ENCODE results near the gene GRIA1.
A peak's percentile ranks its signal among the peaks of the same experiment; 100 is the strongest.

The GRIA1 gene

GRCh38 chr5:153659039-153659736 is 168.7 kb downstream of the GRIA1 start:
- DNase-seq (ENCODE audit: low spot score), result peak; percentile 79

GRCh38 chr5:153660919-153661318 is 170.4 kb downstream of the GRIA1 start:
- no peak for DNase-seq (ENCODE audit: low spot score)

- no peak for DNase-seq (ENCODE audit: low spot score)
These were observed 171.4 kb downstream of the GRIA1 start for GRCh38 chr5:153661897-153662296.

- DNase-seq (ENCODE audit: low spot score), result no peak
These were observed 179.6 kb downstream of the GRIA1 start for GRCh38 chr5:153670101-153670500.

- no peak for DNase-seq (ENCODE audit: low spot score)
These were observed 181.3 kb downstream of the GRIA1 start for GRCh38 chr5:153671653-153672346.

GRCh38 chr5:153672347-153673090 is 182.0 kb downstream of the GRIA1 start:
- DNase-seq (ENCODE audit: low spot score), result no peak

- no peak for DNase-seq (ENCODE audit: low spot score)
These were observed 183.9 kb downstream of the GRIA1 start for GRCh38 chr5:153674356-153674755.

GRCh38 chr5:153676406-153676805 is 185.9 kb downstream of the GRIA1 start:
- DNase-seq (ENCODE audit: low spot score), result no peak

GRCh38 chr5:153676821-153677220 is 186.4 kb downstream of the GRIA1 start:
- no peak for DNase-seq (ENCODE audit: low spot score)

- no peak for DNase-seq (ENCODE audit: low spot score)
These were observed 188.3 kb downstream of the GRIA1 start for GRCh38 chr5:153678617-153679329.

- no peak for DNase-seq (ENCODE audit: low spot score)
These were observed 199.8 kb downstream of the GRIA1 start for GRCh38 chr5:153690236-153690635.

- no peak for DNase-seq (ENCODE audit: low spot score)
These were observed 205.8 kb downstream of the GRIA1 start for GRCh38 chr5:153696256-153696655.

- peak; percentile 13 for DNase-seq (ENCODE audit: low spot score)
These were observed 208.6 kb downstream of the GRIA1 start for GRCh38 chr5:153699035-153699434.

GRCh38 chr5:153700940-153701339 is 210.5 kb downstream of the GRIA1 start:
- DNase-seq (ENCODE audit: low spot score), result peak; percentile 15

- DNase-seq (ENCODE audit: low spot score), result no peak
These were observed 211.8 kb downstream of the GRIA1 start for GRCh38 chr5:153702265-153702664.

GRCh38 chr5:153704110-153704509 is 213.6 kb downstream of the GRIA1 start:
- no peak for DNase-seq (ENCODE audit: low spot score)

- no peak for DNase-seq (ENCODE audit: low spot score)
These were observed 217.2 kb downstream of the GRIA1 start for GRCh38 chr5:153707626-153708025.

GRCh38 chr5:153711755-153712154 is 221.3 kb downstream of the GRIA1 start:
- DNase-seq (ENCODE audit: low spot score), result peak; percentile 27

- no peak for DNase-seq (ENCODE audit: low spot score)
These were observed 222.5 kb downstream of the GRIA1 start for GRCh38 chr5:153712946-153713345.

- no peak for DNase-seq (ENCODE audit: low spot score)
These were observed 223.5 kb downstream of the GRIA1 start for GRCh38 chr5:153713943-153714342.

- DNase-seq (ENCODE audit: low spot score), result peak; percentile 48
These were observed 224.3 kb downstream of the GRIA1 start for GRCh38 chr5:153714798-153715197.

- DNase-seq (ENCODE audit: low spot score), result no peak
These were observed 226.8 kb downstream of the GRIA1 start for GRCh38 chr5:153717287-153717686.
